Measurements from ENCODE around the gene TECPR1.

GRCh38 chr7:98257701-98258100 lies 5.7 kb upstream of the TECPR1 start:
- no peak for TF ChIP-seq CTCF (IDR thresholded peaks at IDR 0.05; ENCODE audit: control extremely low read depth in 1 of 3, insufficient read depth in 1 of 3, low read depth in 1 of 3, low read length in 3 of 3)
- no peak for TF ChIP-seq CREB1 (IDR thresholded peaks at IDR 0.05)
- TF ChIP-seq POLR2AphosphoS5 (IDR thresholded peaks at IDR 0.05; ENCODE audit: low read depth, low read length): no peak
- TF ChIP-seq CHD1 (IDR thresholded peaks at IDR 0.05; ENCODE audit: low read depth, low read length): no peak
- TF ChIP-seq PHF8 (conservative IDR thresholded peaks at IDR 0.05; ENCODE audit: low read depth, low read length): no peak
- TF ChIP-seq ASH2L (IDR thresholded peaks at IDR 0.05; ENCODE audit: low read length): no peak
- no peak for TF ChIP-seq NRF1 (IDR thresholded peaks at IDR 0.05; ENCODE audit: low read depth, low read length)
- no peak for TF ChIP-seq SP2 (IDR thresholded peaks at IDR 0.05; ENCODE audit: low read length)
- no peak for TF ChIP-seq CHD2 (IDR thresholded peaks at IDR 0.05; ENCODE audit: low read length)
- no peak for TF ChIP-seq POLR2A (IDR thresholded peaks at IDR 0.05; ENCODE audit: control extremely low read depth in 1 of 2, low read depth in 2 of 2, low read length in 2 of 2)
- no peak for TF ChIP-seq HDAC2 (IDR thresholded peaks at IDR 0.05; ENCODE audit: borderline replicate concordance in 1 of 2, low read depth in 2 of 2, low read length in 2 of 2)
- no peak for TF ChIP-seq SIX5 (IDR thresholded peaks at IDR 0.05; ENCODE audit: low read depth, low read length)
- TF ChIP-seq EP300 (IDR thresholded peaks at IDR 0.05; ENCODE audit: borderline replicate concordance in 1 of 2, low read depth in 2 of 2, low read length in 2 of 2): no peak
- TF ChIP-seq SAP30 (IDR thresholded peaks at IDR 0.05; ENCODE audit: insufficient read depth, insufficient replicate concordance, low read length): no peak
